IMR-90 (cell line): ENCODE results near the gene WEE1. TPM values are rescaled to one million over a fixed set of nuclear protein-coding genes. Genes with fewer than 3 reads are reported as not detected.

Experiments
- BHLHE40 ChIP-seq: fragments of 150-350 bp; IDR thresholded peaks from 2 replicates; pipeline ENCODE4 v1.6.1; 2016; ENCODE audit warnings: mild to moderate bottlenecking, low read depth, low read length
- MAFK ChIP-seq: IDR thresholded peaks from 2 replicates; pipeline ENCODE4 v1.6.1; 2012; ENCODE audit warnings: low read depth, low read length, improper control_type of control experiment
- RAD21 ChIP-seq: IDR thresholded peaks from 2 replicates; pipeline ENCODE4 v1.6.1; 2012; ENCODE audit warnings: low read length, improper control_type of control experiment
- SMC3 ChIP-seq: fragments of 150-350 bp; IDR thresholded peaks from 2 replicates; pipeline ENCODE4 v1.6.1; 2016; ENCODE audit warnings: low read depth, mild to moderate bottlenecking, antibody characterized with exemption, low read length, moderate library complexity
- polyA plus RNA-seq, 3 experiments: library from polyadenylated mRNA; depleted of rRNA; stranded (reverse); fragments of >200 nt; gene quantifications; 2 replicates each; pipeline ENCODE4 v1.2.3, GENCODE V29; 2012; ENCODE audit warnings: low replicate concordance in 1 of 3
- total RNA-seq: library from RNA; depleted of rRNA; stranded (reverse); fragments of >200 nt; gene quantifications from 2 replicates; pipeline ENCODE4 v1.2.3, GENCODE V29; 2012

The WEE1 gene
- total and polyA plus RNA-seq, 2 of the 4 experiments (the other 2 are of a cell fraction): 26.5 to 29.2 TPM

DNA sequence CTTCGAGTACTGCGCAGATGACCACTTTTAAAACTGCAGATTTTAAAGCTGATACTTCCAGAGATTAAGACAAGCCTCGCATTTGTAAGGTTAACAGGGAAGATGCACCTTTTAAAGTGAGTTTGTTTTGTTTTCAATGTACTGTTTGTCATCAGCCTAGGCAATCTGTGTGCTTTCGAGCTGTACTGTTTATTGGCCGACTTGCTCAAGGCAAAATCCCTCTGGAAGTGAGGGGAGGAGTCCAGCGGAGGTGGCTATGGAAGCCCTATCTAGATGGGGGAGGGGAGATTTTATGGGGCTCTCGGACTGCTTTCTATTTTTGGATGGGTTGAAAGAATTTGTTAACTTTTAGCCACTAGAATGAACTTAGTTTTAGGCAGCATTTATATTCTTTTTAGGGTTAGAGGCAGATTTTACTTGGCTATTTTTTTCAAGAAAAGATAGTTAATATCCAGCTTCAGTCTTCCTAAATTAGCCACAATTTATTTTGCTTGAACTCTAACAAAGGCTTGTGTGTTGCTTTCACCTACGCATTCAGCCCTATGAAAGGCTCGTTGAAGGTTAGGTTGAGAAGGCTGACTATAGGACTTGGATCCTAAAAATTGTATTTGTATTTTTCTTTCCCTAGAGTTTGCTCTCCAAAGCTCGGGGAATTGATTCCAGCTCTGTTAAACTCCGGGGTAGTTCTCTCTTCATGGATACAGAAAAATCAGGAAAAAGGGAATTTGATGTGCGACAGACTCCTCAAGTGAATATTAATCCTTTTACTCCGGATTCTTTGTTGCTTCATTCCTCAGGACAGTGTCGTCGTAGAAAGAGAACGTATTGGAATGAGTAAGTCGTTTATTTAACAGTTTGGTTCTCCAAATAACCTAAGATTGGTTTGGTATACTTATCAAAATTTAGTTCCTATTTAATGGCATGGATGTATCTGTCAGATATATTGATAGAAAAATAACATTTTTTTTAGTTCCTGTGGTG is 2.1 kb downstream of the WEE1 start (continued):
- TF ChIP-seq RAD21 (no peak), BHLHE40 (no peak), MAFK (no peak), SMC3 (no peak)
